Activated effector memory CD4-positive, alpha-beta T cell treated with Interleukin-2 at 50 U/mL for 16 hours (primary cell): Measurements from ENCODE around the gene RBM3.
"Not testable (repeated sequence)": the region's sequence is repeated elsewhere in the genome, so short reads cannot be mapped to it uniquely, and the experiment has no call there.

Experiments used
- DNase-seq: peaks from one replicate; pipeline ENCODE4 v3.0.0-alpha.2; 2020

RBM3 gene

GRCh38 chrX:48574270-48575266 is at the start of gene RBM3:
Gene RBM3 (plus strand): TSS chrX:48574484. CDS start chrX:48575181, 697 bp downstream.
- peak; percentile 86 for DNase-seq

- DNase-seq: not testable (repeated sequence)
Observed at GRCh38 chrX:48525853-48526252, 48.4 kb upstream of the RBM3 start.

GRCh38 chrX:48530736-48531135 is 43.5 kb upstream of the RBM3 start:
- DNase-seq: no peak

- DNase-seq: no peak
Observed at GRCh38 chrX:48531358-48531959, 42.8 kb upstream of the RBM3 start.

GRCh38 chrX:48532161-48532560 is 42.1 kb upstream of the RBM3 start:
- DNase-seq: no peak

- no peak for DNase-seq
Observed at GRCh38 chrX:48533165-48533564, 41.1 kb upstream of the RBM3 start.

GRCh38 chrX:48538641-48539344 is 35.5 kb upstream of the RBM3 start:
- DNase-seq: no peak

GRCh38 chrX:48539345-48540027 is 34.8 kb upstream of the RBM3 start, which contains the start of gene TBC1D25:
Gene TBC1D25 (plus strand): TSS chrX:48539714. CDS start chrX:48539798, 84 bp downstream.
- peak; percentile 93 for DNase-seq

- DNase-seq: peak; percentile 34
Observed at GRCh38 chrX:48540028-48540375, 34.3 kb upstream of the RBM3 start.

- no peak for DNase-seq
Observed at GRCh38 chrX:48540480-48540879, 33.8 kb upstream of the RBM3 start.

- DNase-seq: no peak
Observed at GRCh38 chrX:48541140-48541814, 33.0 kb upstream of the RBM3 start.

- no peak for DNase-seq
Observed at GRCh38 chrX:48548871-48549270, 25.4 kb upstream of the RBM3 start.

- not testable (repeated sequence) for DNase-seq
Observed at GRCh38 chrX:48555731-48556325, 18.5 kb upstream of the RBM3 start.

- no peak for DNase-seq
Observed at GRCh38 chrX:48558271-48558670, 16.0 kb upstream of the RBM3 start.

- no peak for DNase-seq
Observed at GRCh38 chrX:48559636-48560035, 14.6 kb upstream of the RBM3 start.

GRCh38 chrX:48560056-48560455 is 14.2 kb upstream of the RBM3 start:
- no peak for DNase-seq

- DNase-seq: no peak
Observed at GRCh38 chrX:48560681-48561080, 13.6 kb upstream of the RBM3 start.

GRCh38 chrX:48569958-48570357 is 4.3 kb upstream of the RBM3 start:
- DNase-seq: no peak

GRCh38 chrX:48573690-48574269 is 504 bp upstream of the RBM3 start:
- peak; percentile 9 for DNase-seq

GRCh38 chrX:48575642-48576041 is 1.4 kb downstream of the RBM3 start:
- no peak for DNase-seq

GRCh38 chrX:48576108-48576507 is 1.8 kb downstream of the RBM3 start:
- DNase-seq: no peak
